Endothelial cell of umbilical vein (primary cell): ENCODE results near the gene VIPR2. TPM values are rescaled to one million over a fixed set of nuclear protein-coding genes. Genes with fewer than 3 reads are reported as not detected.

ENCODE experiments used
- BruUV-seq: library from RNA; stranded (reverse); fragments of 400-500 nt; replicated peaks from 2 replicates; lab custom pipeline; 2021; lab: Mats Ljungman, UMichigan
- CTCF ChIA-PET: fragments of 300-600, 350-600 bp; sonication (Branson Sonifier 250); formaldehyde crosslinking; loops from one replicate; lab custom pipeline; 2021; ENCODE audit warnings: antibody characterized with exemption, inconsistent platforms; lab: Charles Lee
- POLR2A ChIA-PET: fragments of 300-600, 350-600 bp; sonication (Branson Sonifier 250); formaldehyde crosslinking; loops from one replicate; lab custom pipeline; 2021; ENCODE audit warnings: antibody characterized with exemption, inconsistent platforms; lab: Charles Lee
- DNase-seq: peaks from one replicate; pipeline ENCODE4 v3.0.0-alpha.2; 2011; ENCODE audit warnings: low read depth, low spot score
- FAIRE-seq: peaks from 2 replicates; lab custom pipeline; 2011; peaks lifted over from hg19 to GRCh38; lab: Jason Lieb, UNC
- H2AFZ ChIP-seq: 2 replicates; pipeline ENCODE4 v1.6.0; 2012; ENCODE audit warnings: low read depth, low read length, control low read depth, inconsistent platforms
- H3K27ac ChIP-seq: 2 replicates; pipeline ENCODE4 v1.5.1; 2011; ENCODE audit warnings: low read depth, mild to moderate bottlenecking, control low read depth, low read length, moderate library complexity; ENCODE audit not compliant: insufficient read depth
- H3K27me3 ChIP-seq, 2 experiments: 2 replicates each; pipeline versions ENCODE4 v1.6.0 to v1.6.1; 2011; ENCODE audit warnings: low read length in 2 of 2, mixed read lengths in 1 of 2; ENCODE audit not compliant: control insufficient read depth in 2 of 2, insufficient read depth in 2 of 2
- H3K36me3 ChIP-seq, 2 experiments: 2 replicates in 1 of 2; 3 replicates in 1 of 2; pipeline ENCODE4 v1.5.1; 2011; ENCODE audit warnings: low read length in 2 of 2, mild to moderate bottlenecking in 1 of 2, moderate library complexity in 1 of 2; ENCODE audit not compliant: control insufficient read depth in 2 of 2, insufficient read depth in 2 of 2; ENCODE audit errors: extremely low read depth in 1 of 2
- H3K4me1 ChIP-seq: 3 replicates; pipeline ENCODE4 v1.5.1; 2011; ENCODE audit warnings: mild to moderate bottlenecking, low read length; ENCODE audit not compliant: control insufficient read depth, insufficient read depth; ENCODE audit errors: extremely low read depth
- H3K4me2 ChIP-seq: 2 replicates; pipeline ENCODE4 v1.6.1; 2011; ENCODE audit warnings: low read length, control low read depth, mixed read lengths; ENCODE audit not compliant: insufficient read depth
- H3K4me3 ChIP-seq, 3 experiments: fragments of 200-600 bp in 1 of 3; sonication (generic), shearing (Covaris generic) in 1 of 3; replicated peaks in 1 of 3; 2 replicates each; pipeline ENCODE4 v1.5.1; 2011 to 2016; ENCODE audit warnings: control low read depth in 3 of 3, low read length in 3 of 3, mild to moderate bottlenecking in 2 of 3, inconsistent platforms in 1 of 3, low read depth in 1 of 3, moderate library complexity in 1 of 3; ENCODE audit not compliant: insufficient read depth in 1 of 3
- H3K79me2 ChIP-seq: 2 replicates; pipeline ENCODE4 v1.6.0; 2012; ENCODE audit warnings: low read length, inconsistent platforms; ENCODE audit not compliant: control insufficient read depth, insufficient read depth
- H3K9ac ChIP-seq: replicated peaks from 2 replicates; pipeline ENCODE3; 2011; ENCODE audit warnings: low read length, control low read depth; ENCODE audit not compliant: insufficient read depth; ENCODE audit errors: extremely low read depth
- H3K9me1 ChIP-seq: replicated peaks from 3 replicates; pipeline ENCODE4 v1.6.0; 2011; ENCODE audit warnings: mild to moderate bottlenecking, low read length; ENCODE audit not compliant: control insufficient read depth, insufficient read depth; ENCODE audit errors: extremely low read depth
- H3K9me3 ChIP-seq: replicated peaks from 2 replicates; pipeline ENCODE4 v1.5.1; 2012; ENCODE audit warnings: low read length, inconsistent platforms; ENCODE audit not compliant: control insufficient read depth, insufficient read depth
- H4K20me1 ChIP-seq: replicated peaks from 2 replicates; pipeline ENCODE3; 2011; ENCODE audit warnings: mild to moderate bottlenecking, low read length; ENCODE audit not compliant: control insufficient read depth, insufficient read depth; ENCODE audit errors: extremely low read depth
- EZH2 ChIP-seq: IDR thresholded peaks from 2 replicates; pipeline ENCODE4 v1.6.1; 2012; ENCODE audit warnings: borderline replicate concordance, low read depth, mild to moderate bottlenecking, moderate library complexity, low read length, inconsistent platforms; ENCODE audit not compliant: severe bottlenecking
- FOS ChIP-seq: IDR thresholded peaks from 2 replicates; pipeline ENCODE4 v1.6.1; 2011; ENCODE audit warnings: mild to moderate bottlenecking, low read length, moderate library complexity, borderline replicate concordance; ENCODE audit not compliant: insufficient read depth
- GATA2 ChIP-seq: IDR thresholded peaks from 2 replicates; pipeline ENCODE4 v1.7.0; 2011; ENCODE audit warnings: low read depth, mild to moderate bottlenecking, moderate library complexity, mixed read lengths, low read length; ENCODE audit not compliant: insufficient read length, insufficient read depth
- JUN ChIP-seq: IDR thresholded peaks from 2 replicates; pipeline ENCODE4 v1.6.1; 2011; ENCODE audit warnings: borderline replicate concordance, low read depth; ENCODE audit not compliant: insufficient read length, insufficient read depth
- MAX ChIP-seq: IDR thresholded peaks from 2 replicates; pipeline ENCODE4 v1.6.1; 2011; ENCODE audit not compliant: insufficient read depth, insufficient read length
- MYC ChIP-seq: IDR thresholded peaks from one replicate; pipeline ENCODE4 v1.6.1; 2011; ENCODE audit warnings: mild to moderate bottlenecking, low read depth, low read length
- POLR2A ChIP-seq: IDR thresholded peaks from 2 replicates; pipeline ENCODE4 v1.6.1; 2012; ENCODE audit warnings: low read depth, mild to moderate bottlenecking, control low read depth, low read length
- POLR2AphosphoS5 ChIP-seq: IDR thresholded peaks from 2 replicates; pipeline ENCODE4 v1.6.1; 2012; ENCODE audit warnings: low read depth, mild to moderate bottlenecking, control low read depth, low read length, moderate library complexity; ENCODE audit not compliant: insufficient read depth
- dilution Hi-C: fragments of 300-500 bp; cut with MboI; formaldehyde crosslinking; loops from one replicate; pipeline ENCODE4 v1.15.0; 2019; ENCODE audit warnings: low sequenced_read_pairs; ENCODE audit not compliant: extremely low pct_ligation_motif_present
- intact Hi-C: fragments of 100-400 bp; cut with micrococcal nuclease; formaldehyde crosslinking; loops from one replicate; pipeline ENCODE4 v1.10.0; 2022
- polyA plus RNA-seq, 4 experiments: library from polyadenylated mRNA; depleted of rRNA in 3 of 4; stranded (reverse) in 3 of 4; unstranded in 1 of 4; fragments of >200 nt; gene quantifications; 2 replicates each; pipeline versions ENCODE4 v1.2.1 to v1.2.3, GENCODE V29; 2011 to 2012; ENCODE audit warnings: missing spikeins in 1 of 4
- total RNA-seq: library from RNA; stranded (reverse); gene quantifications from 2 replicates; pipeline ENCODE4 v1.2.3, GENCODE V29; 2021
- TF ChIP-seq, protein P1 (sequence below), 2 donors: IDR thresholded peaks; 1 replicate in 1 of 2; 2 replicates in 1 of 2; pipeline ENCODE4 v1.5.1; 2011; ENCODE audit warnings: low read length in 2 of 2, mild to moderate bottlenecking in 2 of 2, moderate library complexity in 2 of 2, control low read depth in 1 of 2, inconsistent platforms in 1 of 2, low read depth in 1 of 2; ENCODE audit not compliant: insufficient read depth in 1 of 2; ENCODE audit errors: extremely low read depth in 1 of 2

The VIPR2 gene
- total and polyA plus RNA-seq, 2 donors (not counting 3 experiments of a cell fraction or from before 2014, with no cell fraction given), result not detected

GRCh38 chr7:158979635-158980351 lies 164.9 kb downstream of the VIPR2 start:
- DNase-seq, result no peak
- H2AFZ ChIP-seq, result no peak overlapping the region

More at GRCh38 chr7:158979635-158980351, 164.9 kb downstream of the VIPR2 start:
- no peaks in the 10 kb centered on the region for H4K20me1 ChIP-seq
- no peaks in the 10 kb centered on the region for H3K79me2 ChIP-seq
- ChIA-PET POLR2A (no interaction called here), CTCF (interaction anchor here (1.2 to 6.9 kb wide), 2 partner anchors 240 to 282 kb away, joined by 3 to 291 read pairs; no protein-coding TSS in a partner anchor)
- H3K9me1 ChIP-seq, result no peaks in the 10 kb centered on the region
- dilution Hi-C loops (no loop called here), intact Hi-C loops (no loop called here)
- no TSS peak for BruUV-seq
- FAIRE-seq, result no peak
- TF ChIP-seq JUN (no peak), EZH2 (no peak), MAX (no peak), POLR2A (no peak), GATA2 (no peak), POLR2AphosphoS5 (no peak), FOS (no peak), MYC (no peak)
- TF ChIP-seq, protein P1, sequence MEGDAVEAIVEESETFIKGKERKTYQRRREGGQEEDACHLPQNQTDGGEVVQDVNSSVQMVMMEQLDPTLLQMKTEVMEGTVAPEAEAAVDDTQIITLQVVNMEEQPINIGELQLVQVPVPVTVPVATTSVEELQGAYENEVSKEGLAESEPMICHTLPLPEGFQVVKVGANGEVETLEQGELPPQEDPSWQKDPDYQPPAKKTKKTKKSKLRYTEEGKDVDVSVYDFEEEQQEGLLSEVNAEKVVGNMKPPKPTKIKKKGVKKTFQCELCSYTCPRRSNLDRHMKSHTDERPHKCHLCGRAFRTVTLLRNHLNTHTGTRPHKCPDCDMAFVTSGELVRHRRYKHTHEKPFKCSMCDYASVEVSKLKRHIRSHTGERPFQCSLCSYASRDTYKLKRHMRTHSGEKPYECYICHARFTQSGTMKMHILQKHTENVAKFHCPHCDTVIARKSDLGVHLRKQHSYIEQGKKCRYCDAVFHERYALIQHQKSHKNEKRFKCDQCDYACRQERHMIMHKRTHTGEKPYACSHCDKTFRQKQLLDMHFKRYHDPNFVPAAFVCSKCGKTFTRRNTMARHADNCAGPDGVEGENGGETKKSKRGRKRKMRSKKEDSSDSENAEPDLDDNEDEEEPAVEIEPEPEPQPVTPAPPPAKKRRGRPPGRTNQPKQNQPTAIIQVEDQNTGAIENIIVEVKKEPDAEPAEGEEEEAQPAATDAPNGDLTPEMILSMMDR (IDR thresholded peaks at IDR 0.05; ENCODE audit: extremely low read depth in 1 of 2, insufficient read depth in 1 of 2, low read depth in 1 of 2, low read length in 2 of 2), result no peak
- H3K4me3 ChIP-seq, result no peak overlapping the region
- H3K36me3 ChIP-seq, result no peaks in the 10 kb centered on the region
- no peak overlapping the region for H3K4me2 ChIP-seq
- H3K4me1 ChIP-seq, result no peaks in the 10 kb centered on the region
- no peak overlapping the region for H3K9ac ChIP-seq
- H3K27ac ChIP-seq, result no peak overlapping the region
- no peaks in the 10 kb centered on the region for H3K27me3 ChIP-seq
- peaks cover 5% of the 10 kb centered on the region for H3K9me3 ChIP-seq
